ENCODE results near the gene GPAT3. TPM values are rescaled to one million over a fixed set of nuclear protein-coding genes. Genes with fewer than 3 reads are reported as not detected.

Gene GPAT3
- 11.4 TPM for total RNA-seq
- 25.3 TPM for polyA plus RNA-seq (ENCODE audit: insufficient read depth, low read depth, low replicate concordance)
- long read RNA-seq, donor 1, partial matches to known transcripts: 0 of 2 reads
- long read RNA-seq, donor 1, other reads (novel, unspliced or antisense): 0 of 2 reads
- long read RNA-seq, donor 2, partial matches to known transcripts: 0 of 4 reads
- long read RNA-seq, donor 2, other reads (novel, unspliced or antisense): 0 of 4 reads
- long read RNA-seq, donor 3, transcript GPAT3-201 (12 exons, 2,625 nt): major isoform, 6 of 22 reads
- long read RNA-seq, donor 3, partial matches to known transcripts: 11 of 22 reads
- long read RNA-seq, donor 3, other reads (novel, unspliced or antisense): 0 of 22 reads
- long read RNA-seq, donor 4, partial matches to known transcripts: 0 of 2 reads
- long read RNA-seq, donor 4, other reads (novel, unspliced or antisense): 0 of 2 reads
- long read RNA-seq, donor 5: 0 reads
- long read RNA-seq, donor 6: 0 reads
- long read RNA-seq, donor 7, transcript GPAT3-201 (12 exons, 2,625 nt): major isoform, 8 of 14 reads
- long read RNA-seq, donor 7, partial matches to known transcripts: 0 of 14 reads
- long read RNA-seq, donor 7, other reads (novel, unspliced or antisense): 3 of 14 reads
- long read RNA-seq, donor 8, partial matches to known transcripts: 0 of 2 reads
- long read RNA-seq, donor 8, other reads (novel, unspliced or antisense): 0 of 2 reads
- long read RNA-seq, donor 9: 0 reads
- long read RNA-seq, donor 10, partial matches to known transcripts: 7 of 9 reads
- long read RNA-seq, donor 10, other reads (novel, unspliced or antisense): 0 of 9 reads

GRCh38 chr4:83535520-83536361, at the start of gene GPAT3:
GPAT3 (plus strand) TSS chr4:83536108; CDS start chr4:83536623, 515 bp downstream.
- no peak for TF ChIP-seq CTCF (IDR thresholded peaks at IDR 0.05; ENCODE audit: borderline replicate concordance, extremely low read depth, insufficient read depth)
- DNase-seq: peak; percentile 61 to 94 (median 67)
- peak within 1 kb of the TSS; percentile 91 to 98 for H3K27ac ChIP-seq (ENCODE audit: low read depth in 2 of 2, low read length in 2 of 2)
- no peak for FAIRE-seq
- peaks cover 17% of the 10 kb centered on the region for H3K27me3 ChIP-seq (ENCODE audit: control insufficient read depth, insufficient read depth, low read length)
- no peaks in the 10 kb centered on the region for H3K9me3 ChIP-seq (ENCODE audit: control insufficient read depth in 2 of 3, insufficient read depth in 1 of 3, low read length in 3 of 3)
- peaks cover 0 to 14% (median 7%) of the 10 kb centered on the region in 3 donors for H3K4me1 ChIP-seq (ENCODE audit: control insufficient read depth in 2 of 3, insufficient read depth in 2 of 3, low read depth in 1 of 3, low read length in 3 of 3)
- H3K36me3 ChIP-seq (ENCODE audit: control insufficient read depth in 2 of 3, insufficient read depth in 3 of 3, low read length in 3 of 3): no peaks in the 10 kb centered on the region
- intact Hi-C loops (cut with DNase I): no loop called here
- peak within 1 kb of the TSS; percentile 47 to 98 (median 83) for H3K9ac ChIP-seq (ENCODE audit: low read length in 3 of 3)
- peak within 1 kb of the TSS; percentile 64 to 89 (median 82) for H3K4me3 ChIP-seq (ENCODE audit: low read length in 3 of 3)

GRCh38 chr4:83486457-83487129, 49.3 kb upstream of the GPAT3 start:
- Histone ChIP-seq H3K36me3 (ENCODE audit: control insufficient read depth in 2 of 3, insufficient read depth in 3 of 3, low read length in 3 of 3) (no peaks in the 10 kb centered on the region), H3K27me3 (ENCODE audit: control insufficient read depth, insufficient read depth, low read length) (no peaks in the 10 kb centered on the region), H3K4me1 (ENCODE audit: control insufficient read depth in 2 of 3, insufficient read depth in 2 of 3, low read depth in 1 of 3, low read length in 3 of 3) (peaks cover 4 to 10% (median 5%) of the 10 kb centered on the region in 3 donors), H3K27ac (ENCODE audit: low read depth in 2 of 2, low read length in 2 of 2) (no peak overlapping the region), H3K4me3 (ENCODE audit: low read length in 3 of 3) (no peak overlapping the region), H3K9me3 (ENCODE audit: control insufficient read depth in 2 of 3, insufficient read depth in 1 of 3, low read length in 3 of 3) (no peaks in the 10 kb centered on the region), H3K9ac (ENCODE audit: low read length in 3 of 3) (no peak overlapping the region)
- FAIRE-seq (no peak), DNase-seq (no peak)
- intact Hi-C loops (cut with DNase I): no loop called here
- no peak for TF ChIP-seq CTCF (IDR thresholded peaks at IDR 0.05; ENCODE audit: borderline replicate concordance, extremely low read depth, insufficient read depth)

GRCh38 chr4:83489711-83490326, 46.1 kb upstream of the GPAT3 start:
- H3K4me3 ChIP-seq (ENCODE audit: low read length in 3 of 3): no peak overlapping the region
- no peak for DNase-seq
- no peak for FAIRE-seq
- no peak overlapping the region for H3K27ac ChIP-seq (ENCODE audit: low read depth in 2 of 2, low read length in 2 of 2)
- no peaks in the 10 kb centered on the region for H3K36me3 ChIP-seq (ENCODE audit: control insufficient read depth in 2 of 3, insufficient read depth in 3 of 3, low read length in 3 of 3)
- intact Hi-C loops (cut with DNase I): no loop called here
- H3K4me1 ChIP-seq (ENCODE audit: control insufficient read depth in 2 of 3, insufficient read depth in 2 of 3, low read depth in 1 of 3, low read length in 3 of 3): peaks cover 4 to 5% (median 4%) of the 10 kb centered on the region in 3 donors
- no peak for TF ChIP-seq CTCF (IDR thresholded peaks at IDR 0.05; ENCODE audit: borderline replicate concordance, extremely low read depth, insufficient read depth)
- H3K27me3 ChIP-seq (ENCODE audit: control insufficient read depth, insufficient read depth, low read length): no peaks in the 10 kb centered on the region
- no peak overlapping the region for H3K9ac ChIP-seq (ENCODE audit: low read length in 3 of 3)
- H3K9me3 ChIP-seq (ENCODE audit: control insufficient read depth in 2 of 3, insufficient read depth in 1 of 3, low read length in 3 of 3): no peaks in the 10 kb centered on the region
